ENCODE results near the gene KCNK10.

KCNK10 gene

GRCh38 chr14:88310021-88310420 lies 13.0 kb downstream of the KCNK10 start:
- no peak for TF ChIP-seq CTCF (IDR thresholded peaks at IDR 0.05; ENCODE audit: borderline replicate concordance, insufficient read depth, low read depth, low read length)
- H3K4me3 ChIP-seq (ENCODE audit: low read depth, low read length), result no peak overlapping the region

- H3K4me3 ChIP-seq (ENCODE audit: low read depth, low read length), result no peak overlapping the region
- TF ChIP-seq CTCF (IDR thresholded peaks at IDR 0.05; ENCODE audit: borderline replicate concordance, insufficient read depth, low read depth, low read length), result no peak
Observed at GRCh38 chr14:88305528-88306322, 17.3 kb downstream of the KCNK10 start.

- H3K4me3 ChIP-seq (ENCODE audit: low read depth, low read length), result no peak overlapping the region
- no peak for TF ChIP-seq CTCF (IDR thresholded peaks at IDR 0.05; ENCODE audit: borderline replicate concordance, insufficient read depth, low read depth, low read length)
Observed at GRCh38 chr14:88303041-88303440, 20.0 kb downstream of the KCNK10 start.

GRCh38 chr14:88301381-88301780 lies 21.7 kb downstream of the KCNK10 start:
- H3K4me3 ChIP-seq (ENCODE audit: low read depth, low read length), result no peak overlapping the region
- TF ChIP-seq CTCF (IDR thresholded peaks at IDR 0.05; ENCODE audit: borderline replicate concordance, insufficient read depth, low read depth, low read length), result no peak

GRCh38 chr14:88300817-88301216 lies 22.3 kb downstream of the KCNK10 start:
- no peak overlapping the region for H3K4me3 ChIP-seq (ENCODE audit: low read depth, low read length)
- TF ChIP-seq CTCF (IDR thresholded peaks at IDR 0.05; ENCODE audit: borderline replicate concordance, insufficient read depth, low read depth, low read length), result no peak

GRCh38 chr14:88299865-88300530 lies 23.1 kb downstream of the KCNK10 start:
- no peak for TF ChIP-seq CTCF (IDR thresholded peaks at IDR 0.05; ENCODE audit: borderline replicate concordance, insufficient read depth, low read depth, low read length)
- H3K4me3 ChIP-seq (ENCODE audit: low read depth, low read length), result no peak overlapping the region

GRCh38 chr14:88297306-88297705 lies 25.8 kb downstream of the KCNK10 start:
- TF ChIP-seq CTCF (IDR thresholded peaks at IDR 0.05; ENCODE audit: borderline replicate concordance, insufficient read depth, low read depth, low read length), result no peak
- no peak overlapping the region for H3K4me3 ChIP-seq (ENCODE audit: low read depth, low read length)

All from GM12875 (cell line).